ENCODE data around the gene SORBS1.

SORBS1 gene

DNA sequence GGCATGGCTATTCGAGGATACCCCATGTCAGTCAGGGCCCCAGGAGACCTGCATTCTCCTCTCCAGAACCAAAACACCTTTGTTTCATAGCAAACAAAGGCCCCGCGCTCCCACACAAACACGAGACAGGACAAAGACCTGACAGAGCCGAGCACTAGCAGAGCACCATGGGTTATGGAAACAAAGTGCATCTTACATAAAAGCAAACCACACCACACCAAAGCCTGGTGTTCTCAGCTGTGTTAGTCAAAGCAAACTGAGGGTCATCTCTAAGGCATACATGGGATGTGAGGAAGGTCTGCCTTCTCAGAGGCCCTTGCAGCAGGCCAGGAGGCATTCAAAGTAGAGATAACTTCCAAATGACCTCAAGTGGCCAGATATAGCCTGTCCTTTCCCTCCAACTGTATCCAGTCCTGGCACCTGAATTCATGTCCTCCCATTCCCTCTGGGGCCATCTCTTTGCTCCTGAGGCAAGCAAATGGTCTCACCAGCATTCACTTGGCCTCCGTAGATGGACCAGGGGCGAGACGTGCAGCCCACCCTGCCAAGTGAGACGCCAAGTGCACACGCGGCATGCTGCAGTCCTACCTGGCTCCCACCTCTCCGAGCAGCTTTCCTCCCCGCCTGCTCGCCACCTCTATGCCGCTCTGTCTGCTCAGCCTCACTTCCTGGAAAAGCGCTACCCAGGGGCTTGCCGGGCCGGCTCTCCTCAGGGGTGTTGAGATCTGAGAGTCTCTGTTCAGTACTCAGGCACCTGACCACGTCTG, 225.1 kb downstream of the SORBS1 start:
- DNase-seq: no peak

DNA sequence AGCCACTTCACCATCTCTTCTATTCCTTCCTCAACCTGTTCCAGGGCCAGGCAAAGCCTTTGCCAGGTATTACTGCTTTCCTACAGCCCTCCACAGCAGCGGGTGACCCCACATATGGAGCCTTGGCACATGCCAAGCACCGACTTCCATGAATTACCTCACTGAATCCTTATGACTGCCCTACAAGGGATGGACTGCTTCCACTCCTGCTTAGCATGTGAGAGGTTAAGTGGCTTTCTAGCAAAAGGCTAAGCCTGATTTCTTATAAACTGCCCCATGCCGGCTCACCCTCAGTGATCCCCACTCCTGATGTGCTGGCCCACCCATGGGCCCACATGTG, 226.4 kb downstream of the SORBS1 start:
- no peak for DNase-seq

DNA sequence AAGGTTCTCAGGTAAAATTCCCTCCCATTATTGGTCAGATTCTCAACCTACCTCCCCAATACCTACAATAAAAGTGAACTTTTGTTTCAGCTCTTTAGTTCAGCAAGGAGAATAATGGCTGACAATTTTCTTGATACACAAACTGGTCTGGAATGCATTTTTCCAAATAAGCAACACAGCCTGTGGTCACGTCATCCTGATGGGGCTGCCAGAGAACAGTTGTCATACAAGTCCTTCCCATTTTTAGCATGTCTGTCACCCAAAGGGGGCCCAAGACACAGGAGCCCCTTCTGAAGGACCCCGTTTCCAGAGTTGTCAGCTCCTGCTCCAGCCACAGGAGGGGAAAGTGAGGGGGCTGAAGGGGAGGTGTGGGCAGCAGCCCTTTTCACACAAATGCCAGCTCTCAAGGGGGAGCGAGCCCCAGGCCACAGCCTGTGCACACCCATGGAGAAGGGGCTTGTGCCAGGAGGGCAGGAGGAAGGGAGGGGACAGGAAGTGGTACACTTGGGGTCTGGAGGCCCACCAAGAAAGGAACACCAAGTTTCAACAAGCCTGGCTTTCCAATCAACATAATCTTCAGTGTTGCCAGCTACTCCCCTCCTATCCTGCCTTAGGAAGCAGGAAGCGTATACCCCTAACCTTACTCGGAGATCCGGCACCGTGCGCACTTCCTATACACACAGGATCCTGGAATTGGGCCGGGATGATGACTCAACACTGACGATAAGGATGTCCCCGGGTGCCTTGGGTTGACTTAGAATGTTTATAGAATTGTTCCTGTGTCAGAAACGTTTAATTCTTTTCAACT, 227.0 kb downstream of the SORBS1 start:
- DNase-seq: no peak

DNA sequence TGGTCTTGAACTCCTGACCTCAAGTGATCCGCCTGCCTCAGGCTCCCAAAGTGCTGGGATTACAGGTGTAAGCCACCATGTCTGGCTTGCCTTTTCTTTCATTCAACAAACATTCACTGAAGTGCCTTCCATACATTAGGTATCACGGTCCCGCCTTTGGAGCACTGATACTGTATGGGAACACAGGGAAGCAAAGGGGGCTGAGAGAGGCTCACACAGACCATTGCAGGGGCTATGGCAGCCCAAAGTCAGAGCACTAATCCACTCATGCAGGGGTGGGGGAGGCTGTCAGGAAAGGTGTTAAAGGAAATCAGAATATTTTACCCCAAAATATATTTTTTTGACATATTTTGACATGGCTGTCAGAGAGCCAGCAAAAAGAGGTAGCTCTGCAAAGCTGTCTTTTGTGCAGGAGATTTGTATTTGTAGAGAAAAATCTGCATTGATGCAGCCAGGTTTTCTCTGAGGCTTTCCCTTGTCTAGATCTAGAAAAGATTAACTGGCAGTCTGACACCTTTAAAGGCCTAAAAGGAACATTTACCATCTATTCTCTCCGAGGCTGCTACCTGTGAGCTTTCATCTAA, 228.4 kb downstream of the SORBS1 start:
- no peak for DNase-seq

DNA sequence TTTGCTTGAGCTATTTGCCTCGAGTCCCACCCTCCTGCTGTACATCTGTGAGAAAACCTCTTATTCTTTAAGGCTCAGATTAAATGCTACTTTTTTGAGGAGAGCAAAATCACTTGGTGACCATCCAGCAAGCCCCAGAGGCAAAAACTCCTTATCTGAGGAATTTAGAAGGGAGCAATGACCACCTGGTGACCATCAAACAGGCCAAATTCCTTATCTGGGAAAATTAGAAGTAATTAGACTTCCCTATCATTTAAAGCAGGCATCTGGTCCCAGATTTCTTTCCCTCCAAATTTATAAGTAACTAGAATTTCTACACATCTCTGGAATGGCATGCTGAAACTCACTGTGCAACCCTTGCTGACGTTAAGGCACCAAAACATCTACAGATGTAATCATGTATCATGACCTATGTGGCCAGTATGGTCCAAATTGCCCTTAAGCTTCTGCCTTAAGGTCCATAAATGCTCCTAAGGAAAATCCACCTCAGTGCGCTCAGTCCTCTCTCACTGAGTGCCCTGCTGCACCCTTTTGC, 229.5 kb downstream of the SORBS1 start:
- DNase-seq: no peak

DNA sequence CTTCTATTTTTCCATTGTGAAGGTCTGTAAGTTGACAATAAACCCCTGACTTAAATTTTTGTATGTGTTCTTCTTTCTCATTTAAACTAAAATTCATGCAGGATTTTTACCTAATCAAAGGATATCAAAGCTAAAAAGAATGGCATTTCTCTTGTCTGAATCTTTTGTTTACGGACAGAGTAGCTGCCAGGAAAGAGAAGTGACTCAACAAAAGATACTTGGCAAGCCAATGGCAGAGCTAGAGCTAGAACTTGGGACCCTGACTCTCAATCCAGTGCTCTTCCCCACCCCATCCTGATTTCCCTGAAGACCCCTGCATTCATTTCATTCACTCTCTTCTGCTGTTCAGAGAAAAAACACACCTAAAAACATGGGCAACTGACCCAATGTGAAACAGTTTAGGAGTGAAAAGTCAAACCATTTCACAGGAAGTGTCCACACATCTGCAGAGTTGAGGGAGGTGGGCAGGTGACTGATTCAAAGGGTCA, 230.2 kb downstream of the SORBS1 start:
- DNase-seq: no peak

DNA sequence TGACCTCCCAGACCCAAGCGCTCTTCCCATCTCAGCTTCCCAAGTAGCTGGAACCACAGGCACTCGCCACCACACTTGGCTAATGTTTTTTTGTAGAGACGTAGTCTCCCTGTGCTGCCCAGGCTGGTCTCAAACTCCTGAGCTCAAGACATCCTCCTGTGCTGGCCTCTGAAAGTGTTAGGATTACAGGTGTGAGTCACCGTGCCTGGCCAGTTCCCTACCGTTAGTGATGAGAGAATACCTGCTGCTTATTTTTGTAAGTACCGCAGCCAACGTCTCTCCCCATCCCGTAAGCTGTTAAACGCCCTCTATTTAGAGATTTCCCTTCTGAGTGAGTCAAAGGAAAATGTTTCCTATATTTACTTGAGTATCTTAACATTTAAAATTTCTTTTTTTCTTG, 231.9 kb downstream of the SORBS1 start:
- no peak for DNase-seq

DNA sequence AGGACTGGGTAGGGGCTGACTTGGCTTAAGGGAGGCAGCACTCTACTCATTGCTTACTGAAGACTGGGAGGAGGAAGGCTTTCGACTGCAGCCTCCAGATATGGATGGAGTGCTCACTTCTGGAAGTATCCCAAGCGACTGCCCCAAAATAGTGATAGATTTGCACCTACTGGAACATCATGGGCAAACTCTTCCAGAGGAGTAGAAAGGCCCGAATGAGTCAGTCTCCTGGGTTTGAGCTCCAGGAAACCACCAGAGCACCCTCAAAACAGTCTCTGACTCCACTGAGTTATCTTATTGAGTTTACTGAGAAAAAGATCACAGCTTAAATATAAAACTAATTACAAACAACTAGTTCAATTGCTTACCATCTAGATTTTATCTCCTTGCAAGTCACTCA, 233.2 kb downstream of the SORBS1 start:
- DNase-seq: no peak

DNA sequence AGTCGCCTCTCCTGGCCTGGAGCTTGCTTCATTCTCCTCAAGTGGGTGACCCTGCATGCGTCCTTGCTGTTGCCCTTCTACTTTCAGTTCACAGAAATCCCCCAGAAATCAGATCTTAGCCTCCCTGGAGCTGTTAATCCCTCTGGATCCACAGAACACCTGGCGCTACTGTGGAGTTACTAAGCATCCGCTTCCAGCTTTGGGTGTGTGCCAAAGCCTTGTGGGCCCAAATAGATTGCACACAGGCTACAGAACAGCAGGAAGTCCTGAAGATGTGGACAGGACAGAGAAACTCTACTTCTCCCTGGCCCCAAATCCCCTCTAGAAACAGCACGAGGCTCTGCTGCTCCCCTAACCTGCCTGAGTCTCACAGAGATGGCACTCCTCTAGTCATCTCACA, 233.8 kb downstream of the SORBS1 start:
- DNase-seq: peak; percentile 57 to 85

DNA sequence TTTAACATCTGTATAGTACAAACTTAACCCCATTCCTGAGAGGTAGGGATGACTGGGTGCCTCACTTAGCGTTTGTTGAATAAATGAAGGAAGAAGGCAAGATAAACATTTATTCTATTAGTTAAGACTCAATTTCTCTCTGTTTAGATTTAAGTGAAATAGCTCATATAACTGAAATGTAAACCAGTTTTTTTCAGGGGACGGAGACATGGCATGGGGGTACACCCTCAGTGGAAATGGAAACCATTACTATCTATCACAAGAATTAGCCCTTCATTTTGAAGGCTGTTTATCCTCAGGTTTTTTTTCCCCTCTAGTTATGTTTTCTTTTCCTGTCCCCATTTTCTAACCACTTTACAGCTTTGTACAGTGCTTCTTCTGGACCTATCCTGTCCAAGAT, 234.8 kb downstream of the SORBS1 start:
- DNase-seq: no peak

DNA sequence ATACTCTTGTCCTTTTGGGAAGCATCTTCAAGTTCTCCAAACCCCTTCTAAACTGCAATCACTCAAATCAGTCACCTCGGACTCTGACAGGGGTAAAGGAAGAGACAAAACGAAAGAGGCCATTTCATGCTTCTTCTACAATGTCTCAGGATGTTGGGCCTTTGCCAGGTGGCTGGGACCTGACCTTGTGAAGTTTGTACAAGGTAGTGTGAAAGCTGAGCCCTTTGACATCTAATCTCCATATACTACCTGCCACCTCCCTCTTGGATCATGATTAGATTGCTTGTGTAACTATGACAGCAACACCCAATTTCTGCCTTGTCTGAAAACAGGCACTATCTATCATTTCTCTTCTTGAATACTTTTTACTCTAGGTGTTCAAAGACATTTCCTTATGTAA, 235.3 kb downstream of the SORBS1 start:
- DNase-seq: no peak

DNA sequence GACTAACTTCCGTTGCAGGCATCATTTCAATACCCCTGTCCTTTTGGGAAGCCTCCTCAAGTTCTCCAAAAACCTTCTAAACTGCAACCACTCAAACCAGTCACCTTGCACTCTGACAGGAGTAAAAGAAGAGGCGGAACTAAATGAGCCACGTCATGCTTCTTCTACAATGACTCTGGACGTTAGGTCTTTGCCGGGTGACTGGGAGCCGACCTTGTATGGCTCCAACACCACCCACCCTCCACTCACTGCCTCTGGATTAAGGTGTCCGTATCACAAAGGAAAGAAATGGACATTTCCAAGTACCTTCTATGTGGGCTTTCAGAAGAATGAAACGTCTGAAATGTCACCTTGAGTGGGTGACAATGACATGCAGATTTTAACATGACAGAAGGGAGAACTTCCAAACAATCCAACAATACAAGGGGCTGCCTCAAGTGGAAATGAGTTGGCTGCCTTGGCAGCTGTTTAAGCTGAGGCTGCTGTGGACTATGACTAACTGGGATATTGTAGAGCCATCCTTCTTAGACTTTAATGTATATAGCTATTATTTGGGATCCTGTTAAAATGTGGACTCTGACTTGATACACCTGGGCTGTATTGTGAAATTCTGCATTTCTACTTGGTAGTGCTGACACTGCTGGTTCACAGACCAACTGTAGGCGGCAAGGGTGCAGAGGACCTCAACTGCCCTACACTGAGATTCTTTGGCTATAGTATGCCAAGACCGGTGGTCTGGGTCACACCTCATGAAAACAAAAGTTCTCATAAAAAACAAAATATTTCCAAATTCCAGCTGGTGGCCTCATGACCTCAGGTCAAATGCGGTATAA, 236.5 kb downstream of the SORBS1 start:
- DNase-seq: no peak

DNA sequence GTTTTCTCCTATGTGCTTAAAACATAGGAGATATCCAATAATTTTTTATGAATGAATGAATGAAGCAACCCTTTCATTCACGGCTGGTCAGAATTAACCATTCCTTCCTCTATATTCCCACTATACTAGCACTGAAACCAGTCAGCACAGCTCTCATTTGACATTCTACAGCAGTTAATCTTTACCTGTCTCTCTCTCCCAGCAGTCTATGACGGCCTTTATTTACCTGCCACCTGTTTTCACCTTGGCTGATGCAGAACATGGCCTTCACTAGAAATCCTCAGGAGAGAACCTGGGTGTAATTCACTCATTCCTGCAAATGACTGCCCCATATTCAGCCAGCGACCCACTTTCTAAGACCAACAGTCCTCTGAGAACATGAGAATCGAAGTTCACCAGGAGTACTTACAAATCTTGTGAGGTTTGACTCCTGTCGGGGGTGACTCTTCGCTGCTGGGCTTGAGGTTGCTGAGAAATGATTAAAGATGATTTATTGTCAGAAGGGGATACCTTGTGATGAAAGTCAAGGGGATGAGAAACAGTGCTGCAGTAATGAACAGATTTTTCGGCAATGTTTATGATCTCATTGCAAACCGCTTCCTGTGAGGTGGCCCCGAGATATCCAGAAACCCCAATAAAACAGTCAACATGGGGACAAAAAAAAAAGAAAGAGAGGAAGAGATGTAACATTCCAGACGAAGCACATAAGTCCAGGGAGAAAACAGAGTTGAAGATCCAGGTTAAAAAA, 239.4 kb downstream of the SORBS1 start:
- no peak for DNase-seq

DNA sequence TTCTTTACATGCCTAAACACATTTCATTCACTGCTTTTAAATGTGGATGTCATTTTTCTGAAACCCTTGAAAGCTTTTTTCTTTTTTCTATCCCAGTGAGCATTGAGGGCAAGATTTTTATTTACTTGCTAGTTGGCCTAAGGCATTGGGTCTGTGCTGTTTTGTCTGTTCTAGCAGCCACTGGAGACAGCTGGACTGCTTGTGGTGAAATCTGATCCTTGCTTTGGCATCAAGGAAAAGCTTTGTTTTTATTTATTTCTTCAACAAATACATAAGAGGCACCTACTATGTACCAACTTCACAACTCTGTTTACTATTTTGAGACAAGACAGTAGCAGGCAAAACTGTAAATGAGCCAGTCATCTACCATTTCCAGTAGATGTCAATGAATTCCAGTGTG, 241.9 kb downstream of the SORBS1 start:
- no peak for DNase-seq

DNA sequence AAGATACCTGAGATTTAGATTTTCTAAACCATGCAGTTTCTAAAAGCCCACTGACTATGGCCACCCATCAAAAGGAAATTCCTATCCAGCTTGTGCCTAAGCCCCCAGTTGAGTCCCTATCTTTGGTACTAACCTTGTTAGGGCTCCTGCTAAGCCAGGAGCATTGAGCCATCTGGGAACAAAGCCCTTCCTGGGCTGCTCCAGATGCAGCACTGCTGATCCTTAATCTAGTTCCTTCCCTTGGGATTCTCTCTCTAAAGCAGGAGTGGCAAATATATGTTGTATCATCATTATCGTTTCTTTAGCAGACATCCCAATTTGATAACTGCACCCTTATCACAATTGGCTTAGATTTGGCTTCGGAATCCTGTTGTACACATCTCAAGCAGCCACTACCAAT, 245.7 kb downstream of the SORBS1 start:
- no peak for DNase-seq

DNA sequence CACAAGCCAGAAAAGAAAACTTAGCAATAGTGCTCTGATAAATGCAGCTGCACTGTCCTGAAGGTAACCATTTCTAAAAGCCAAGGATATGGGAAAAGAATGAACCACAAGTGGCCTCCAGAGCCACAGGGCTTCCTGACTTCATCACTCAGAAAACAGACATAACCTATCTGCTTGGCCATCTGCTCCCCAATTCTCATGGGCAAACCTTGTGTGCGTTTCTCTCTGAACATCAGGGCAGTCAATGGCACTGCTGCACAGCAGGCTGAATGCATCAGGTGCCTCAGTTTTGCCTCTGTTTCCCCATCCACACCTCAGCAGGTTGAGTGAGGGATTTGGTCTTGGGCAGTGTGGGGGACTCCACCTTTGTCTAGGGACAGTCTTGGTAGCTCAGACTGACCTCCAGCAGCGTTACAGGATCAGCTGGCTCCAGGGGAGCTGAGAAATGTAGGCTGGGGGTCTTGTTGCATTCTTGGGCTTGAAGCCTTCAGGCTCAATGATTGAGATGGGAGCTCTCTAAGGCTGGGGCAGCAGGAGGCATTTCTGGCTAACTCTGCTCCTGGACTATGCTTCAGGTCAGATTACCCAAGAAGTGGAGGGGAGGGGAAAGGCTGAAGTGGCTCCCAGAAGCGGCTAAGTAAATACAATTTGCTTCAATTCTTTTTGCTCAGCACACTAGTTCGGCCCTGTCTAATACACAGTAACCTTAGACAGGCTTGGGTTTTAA, 246.8 kb downstream of the SORBS1 start:
- DNase-seq: no peak

DNA sequence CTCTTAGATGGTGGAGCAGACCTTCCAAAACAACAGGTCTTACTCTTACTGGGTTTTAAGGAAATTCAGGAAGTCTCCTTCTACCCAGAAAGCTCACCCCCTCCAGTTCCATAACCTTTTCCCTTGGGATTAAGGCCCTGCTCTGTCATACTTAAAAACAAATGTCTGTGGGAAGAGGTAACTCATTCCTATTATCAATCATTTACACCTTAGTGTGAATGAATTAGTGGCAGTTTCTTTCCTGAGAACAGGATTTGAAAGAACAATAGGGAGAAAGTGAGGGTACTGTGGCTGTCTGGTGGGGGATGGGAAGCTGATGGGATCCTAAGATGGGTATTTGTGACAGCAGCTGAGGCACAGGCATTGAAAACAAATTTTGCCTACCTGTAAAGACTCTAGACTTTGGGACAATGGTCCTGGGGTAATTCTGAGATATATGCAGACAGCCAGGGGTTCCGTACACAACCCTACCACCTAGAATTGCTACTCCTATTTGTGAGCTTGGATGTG, 248.1 kb downstream of the SORBS1 start:
- DNase-seq: no peak

DNA sequence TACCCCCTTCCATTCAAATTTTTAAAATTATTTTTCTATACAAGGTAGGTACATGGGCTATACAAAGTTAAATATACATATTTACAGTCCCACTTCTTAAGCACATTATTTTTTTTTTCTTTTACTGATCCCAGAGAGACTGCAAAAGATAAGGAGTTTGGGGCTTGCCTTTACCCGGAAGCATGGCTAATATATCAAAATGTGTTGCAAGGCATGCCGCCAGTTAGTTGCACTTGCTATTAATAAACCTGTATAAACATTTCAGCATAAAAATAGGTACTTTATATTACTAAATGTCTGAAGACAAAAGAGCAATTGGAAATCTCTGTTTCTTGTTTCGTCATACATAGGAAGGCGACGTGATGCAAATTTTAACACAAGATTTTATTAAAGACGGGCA, 248.9 kb downstream of the SORBS1 start:
- no peak for DNase-seq

DNA sequence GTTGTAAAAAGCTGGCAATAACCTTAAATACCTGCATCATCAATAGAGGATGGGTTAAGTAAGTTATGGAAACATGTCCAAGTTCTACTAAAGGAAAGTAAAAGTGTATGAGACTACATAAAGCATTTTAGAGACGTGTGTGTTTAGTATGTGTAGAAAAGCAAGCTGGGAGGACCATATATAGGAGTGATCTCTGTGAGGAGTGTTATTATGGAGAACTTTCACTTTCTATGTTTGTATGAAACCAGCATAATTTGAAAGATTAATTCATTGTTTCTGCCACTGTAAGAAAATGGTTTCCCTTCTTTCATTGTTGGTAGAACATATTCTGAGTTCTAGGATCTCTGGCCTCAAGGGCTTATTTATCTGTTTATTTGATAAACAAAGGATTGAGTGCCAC, 251.2 kb downstream of the SORBS1 start:
- no peak for DNase-seq

DNA sequence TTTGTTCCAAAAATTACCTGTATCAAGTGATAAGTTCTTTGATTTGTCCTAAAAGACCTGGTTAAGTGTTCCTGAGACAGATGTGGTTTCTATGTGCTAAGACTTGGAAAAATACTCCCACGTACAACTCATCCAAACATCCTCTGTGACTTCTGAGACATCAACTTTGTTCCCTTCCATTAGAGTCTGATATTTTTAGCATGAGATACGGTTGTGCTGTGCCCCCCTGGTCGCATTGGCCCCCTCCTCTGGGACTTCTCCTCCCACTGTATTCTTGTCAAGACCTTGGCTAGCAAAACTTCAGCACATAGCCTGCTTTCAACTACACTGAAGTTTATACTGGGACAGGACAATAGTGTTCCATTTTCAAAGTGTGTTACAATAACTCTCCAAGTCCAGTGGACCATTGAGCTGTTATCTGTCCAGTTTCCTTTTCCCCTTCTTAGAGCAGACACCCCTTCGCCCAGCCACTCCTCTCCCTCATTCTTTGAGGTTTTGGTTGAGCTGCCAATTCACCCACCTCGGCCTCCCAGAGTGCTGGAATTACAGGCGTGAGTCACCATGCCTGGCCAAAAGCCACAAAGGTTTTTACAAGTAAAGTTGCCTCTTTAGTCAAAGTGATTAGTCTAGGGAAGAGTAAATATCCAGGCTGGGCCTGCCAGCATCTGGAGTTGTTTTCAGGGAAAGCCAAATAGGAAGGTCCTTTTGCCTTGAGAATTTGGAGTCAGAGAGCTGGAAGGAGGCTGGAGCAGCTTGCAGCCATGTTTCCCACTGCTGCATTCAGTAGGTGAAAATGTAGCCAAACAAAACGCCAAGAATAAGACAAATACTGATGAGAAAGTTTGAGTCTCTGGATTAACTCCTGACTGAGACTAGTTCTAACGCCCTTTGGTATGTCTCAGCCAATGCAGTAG, 252.5 kb downstream of the SORBS1 start:
- DNase-seq: no peak
